Panc1 (cell line): ENCODE results near the gene PSMB9. TPM values are rescaled to one million over a fixed set of nuclear protein-coding genes. Genes with fewer than 3 reads are reported as not detected.

Experiments used
- ATAC-seq: fragments of 200-7000 bp; cut with Tn5 transposase; 2 replicates; pipeline ENCODE4 v1.9.1; 2020; ENCODE audit warnings: mild to moderate bottlenecking, moderate library complexity
- BruUV-seq: library from RNA; stranded (reverse); fragments of 400-500 nt; replicated peaks from 2 replicates; lab custom pipeline; 2021; lab: Mats Ljungman, UMichigan
- CTCF ChIA-PET: fragments of 300-600 bp; sonication (Branson Sonifier 250); formaldehyde crosslinking; loops from one replicate; lab custom pipeline; 2022; ENCODE audit warnings: antibody characterized with exemption; lab: Charles Lee
- POLR2A ChIA-PET: fragments of 300-600 bp; sonication (Branson Sonifier 250); formaldehyde crosslinking; loops from one replicate; lab custom pipeline; 2022; ENCODE audit warnings: antibody characterized with exemption; lab: Charles Lee
- DNase-seq: peaks from one replicate; pipeline ENCODE4 v3.0.0-alpha.2; 2010; ENCODE audit warnings: low read depth, low spot score
- H3K27ac ChIP-seq: 2 replicates; pipeline ENCODE4 v1.5.1; 2011; ENCODE audit warnings: mild to moderate bottlenecking, low read length, inconsistent platforms
- H3K27me3 ChIP-seq: fragments of 200-500 bp; sonication (Bioruptor generic); 2 replicates; pipeline ENCODE4 v1.6.0; 2014; ENCODE audit warnings: low read length, inconsistent platforms; ENCODE audit not compliant: control insufficient read depth, insufficient read depth
- H3K36me3 ChIP-seq: fragments of 200-500 bp; sonication (Bioruptor generic); 2 replicates; pipeline ENCODE4 v1.5.1; 2014; ENCODE audit warnings: inconsistent platforms, mild to moderate bottlenecking, low read length, moderate library complexity; ENCODE audit not compliant: control insufficient read depth, insufficient read depth
- H3K4me1 ChIP-seq: 2 replicates; pipeline ENCODE4 v1.5.1; 2011; ENCODE audit warnings: inconsistent platforms, mild to moderate bottlenecking, low read length, moderate library complexity; ENCODE audit not compliant: control insufficient read depth, insufficient read depth
- H3K4me3 ChIP-seq, 2 experiments: 2 replicates each; pipeline ENCODE4 v1.5.1; 2011 to 2012; ENCODE audit warnings: low read depth in 2 of 2, low read length in 2 of 2, mild to moderate bottlenecking in 2 of 2, inconsistent platforms in 1 of 2, moderate library complexity in 1 of 2
- H3K9me3 ChIP-seq: fragments of 200-500 bp; sonication (Bioruptor generic); 2 replicates; pipeline ENCODE4 v1.5.1; 2014; ENCODE audit warnings: low read depth, mild to moderate bottlenecking, inconsistent platforms, low read length, moderate library complexity; ENCODE audit not compliant: control insufficient read depth, insufficient read depth
- CTCF ChIP-seq: fragments of 450-650 bp; IDR thresholded peaks from 2 replicates; pipeline ENCODE4 v1.5.1; 2017; ENCODE audit warnings: mild to moderate bottlenecking
- POLR2AphosphoS5 ChIP-seq: IDR thresholded peaks from 2 replicates; pipeline ENCODE4 v1.6.1; 2012; ENCODE audit warnings: mild to moderate bottlenecking, low read depth, low read length, moderate library complexity
- REST ChIP-seq, 2 experiments: IDR thresholded peaks; 2 replicates each; pipeline ENCODE4 v1.6.1; 2011 to 2012; ENCODE audit warnings: low read depth in 2 of 2, control low read depth in 1 of 2, low read length in 1 of 2, mild to moderate bottlenecking in 1 of 2, moderate library complexity in 1 of 2; ENCODE audit not compliant: insufficient read depth in 1 of 2
- SIN3A ChIP-seq: IDR thresholded peaks from 2 replicates; pipeline ENCODE4 v1.6.1; 2012; ENCODE audit warnings: low read depth, mild to moderate bottlenecking, low read length, moderate library complexity, borderline replicate concordance; ENCODE audit not compliant: insufficient read depth
- TCF7L2 ChIP-seq: IDR thresholded peaks from 2 replicates; pipeline ENCODE4 v1.6.1; 2011; ENCODE audit warnings: mild to moderate bottlenecking, low read depth, low read length, inconsistent platforms
- in situ Hi-C: cut with HindIII; loops from 2 replicates; pipeline ENCODE4 v1.10.0; 2016; ENCODE audit warnings: low sequenced_read_pairs, low pct_unique_long_range_greater_than_20kb
- intact Hi-C: fragments of 100-400 bp; cut with micrococcal nuclease; formaldehyde crosslinking; loops from one replicate; pipeline ENCODE4 v1.10.0; 2022; ENCODE audit not compliant: unreplicated experiment
- total RNA-seq: library from RNA; stranded (reverse); gene quantifications from one replicate; pipeline ENCODE4 v1.2.1, GENCODE V29; 2021; ENCODE audit not compliant: unreplicated experiment

The PSMB9 gene
- total RNA-seq, 1 experiment from 2014 or later = 41.5 TPM

- ATAC-seq (no peak), DNase-seq (no peak)
- H3K27me3 ChIP-seq = no peaks in the 10 kb centered on the region; the same call in 1 of the 2 replicates
- no peak for TF ChIP-seq REST (IDR thresholded peaks at IDR 0.05; ENCODE audit: insufficient read depth in 1 of 2, low read depth in 2 of 2, low read length in 1 of 2)
- no peak for TF ChIP-seq CTCF
- TF ChIP-seq POLR2AphosphoS5 = no peak
- TF ChIP-seq SIN3A = no peak
- no peak for TF ChIP-seq TCF7L2
- intact Hi-C loops (no loop called here), in situ Hi-C loops (no loop called here)
- H3K27ac ChIP-seq = no peak overlapping the region
- BruUV-seq = no TSS peak
- no peaks in the 10 kb centered on the region for H3K9me3 ChIP-seq
- no peak overlapping the region for H3K4me3 ChIP-seq
- H3K4me1 ChIP-seq = no peaks in the 10 kb centered on the region
- CTCF ChIA-PET = no interaction called here
- H3K36me3 ChIP-seq = no peaks in the 10 kb centered on the region
- POLR2A ChIA-PET = no interaction called here
Observed at GRCh38 chr6:32818867-32819266, 35.1 kb upstream of the PSMB9 start.

- intact Hi-C loops (no loop called here), in situ Hi-C loops (no loop called here)
- Histone ChIP-seq H3K36me3 (no peaks in the 10 kb centered on the region), H3K4me1 (no peaks in the 10 kb centered on the region), H3K27ac (no peak overlapping the region), H3K4me3 (no peak overlapping the region), H3K27me3 (no peaks in the 10 kb centered on the region; the same call in 1 of the 2 replicates), H3K9me3 (no peaks in the 10 kb centered on the region)
- no peak for TF ChIP-seq SIN3A
- TF ChIP-seq CTCF = no peak
- TF ChIP-seq REST (IDR thresholded peaks at IDR 0.05; ENCODE audit: insufficient read depth in 1 of 2, low read depth in 2 of 2, low read length in 1 of 2) = no peak
- no peak for TF ChIP-seq POLR2AphosphoS5
- TF ChIP-seq TCF7L2 = no peak
- DNase-seq (no peak), ATAC-seq (peak; percentile 30; the same call in 1 of the 2 replicates)
- POLR2A ChIA-PET = no interaction called here
- BruUV-seq = no TSS peak
- CTCF ChIA-PET = no interaction called here
Observed at GRCh38 chr6:32819729-32820128, 34.3 kb upstream of the PSMB9 start.
